ENCODE measurements around the gene DAB2IP. TPM values are rescaled to one million over a fixed set of nuclear protein-coding genes. Genes with fewer than 3 reads are reported as not detected.

The DAB2IP gene
- total and polyA plus RNA-seq, 2 donors (not counting 1 experiment from before 2014, with no cell fraction given) = 14.6 to 16.5 TPM

- H3K4me2 ChIP-seq (ENCODE audit: extremely low read depth, insufficient read depth, low read length) = no peak overlapping the region
- no peak for DNase-seq (ENCODE audit: low read depth in 2 of 2)
- TF ChIP-seq EZH2 (IDR thresholded peaks at IDR 0.05; ENCODE audit: low read length, missing control alignments) = no peak
- TF ChIP-seq CTCF (conservative IDR thresholded peaks at IDR 0.05 in 1 of 2, IDR thresholded peaks at IDR 0.05 in 1 of 2; ENCODE audit: low read depth in 1 of 2, low read length in 2 of 2) = no peak
- no peak overlapping the region for H3K27ac ChIP-seq (ENCODE audit: insufficient read depth, low read length)
- H3K9me3 ChIP-seq (ENCODE audit: control insufficient read depth, insufficient read depth, low read depth, low read length) = no peaks in the 10 kb centered on the region
- H2AFZ ChIP-seq (ENCODE audit: low read length) = no peak overlapping the region
- H3K27me3 ChIP-seq (ENCODE audit: control insufficient read depth, insufficient read depth, low read length) = no peaks in the 10 kb centered on the region
- H3K36me3 ChIP-seq (ENCODE audit: control insufficient read depth, insufficient read depth, low read length) = no peaks in the 10 kb centered on the region
- no peaks in the 10 kb centered on the region for H3K79me2 ChIP-seq (ENCODE audit: control insufficient read depth, insufficient read depth, low read length)
- H3K4me1 ChIP-seq (ENCODE audit: control insufficient read depth, extremely low read depth, insufficient read depth, low read length) = peaks cover 14% of the 10 kb centered on the region
- H4K20me1 ChIP-seq (ENCODE audit: control insufficient read depth, extremely low read depth, insufficient read depth, low read length) = no peaks in the 10 kb centered on the region
- no peak overlapping the region for H3K9ac ChIP-seq (ENCODE audit: insufficient read depth, low read length)
- H3K4me3 ChIP-seq (replicated peaks in 1 of 4; ENCODE audit: control extremely low read depth in 1 of 4, insufficient read depth in 1 of 4, low read depth in 3 of 4, low read length in 4 of 4) = no peak overlapping the region
Observed at GRCh38 chr9:121731090-121731489, 79.7 kb downstream of the DAB2IP start.

- no peaks in the 10 kb centered on the region for H4K20me1 ChIP-seq (ENCODE audit: control insufficient read depth, extremely low read depth, insufficient read depth, low read length)
- H3K9me3 ChIP-seq (ENCODE audit: control insufficient read depth, insufficient read depth, low read depth, low read length) = no peaks in the 10 kb centered on the region
- DNase-seq (ENCODE audit: low read depth in 2 of 2) = no peak
- H3K27ac ChIP-seq (ENCODE audit: insufficient read depth, low read length) = no peak overlapping the region
- no peaks in the 10 kb centered on the region for H3K36me3 ChIP-seq (ENCODE audit: control insufficient read depth, insufficient read depth, low read length)
- H3K4me2 ChIP-seq (ENCODE audit: extremely low read depth, insufficient read depth, low read length) = no peak overlapping the region
- no peaks in the 10 kb centered on the region for H3K27me3 ChIP-seq (ENCODE audit: control insufficient read depth, insufficient read depth, low read length)
- TF ChIP-seq EZH2 (IDR thresholded peaks at IDR 0.05; ENCODE audit: low read length, missing control alignments) (no peak), CTCF (conservative IDR thresholded peaks at IDR 0.05 in 1 of 2, IDR thresholded peaks at IDR 0.05 in 1 of 2; ENCODE audit: low read depth in 1 of 2, low read length in 2 of 2) (no peak)
- no peaks in the 10 kb centered on the region for H3K79me2 ChIP-seq (ENCODE audit: control insufficient read depth, insufficient read depth, low read length)
- H2AFZ ChIP-seq (ENCODE audit: low read length) = no peak overlapping the region
- peaks cover 19% of the 10 kb centered on the region for H3K4me1 ChIP-seq (ENCODE audit: control insufficient read depth, extremely low read depth, insufficient read depth, low read length)
- H3K9ac ChIP-seq (ENCODE audit: insufficient read depth, low read length) = no peak overlapping the region
- no peak overlapping the region for H3K4me3 ChIP-seq (replicated peaks in 1 of 4; ENCODE audit: control extremely low read depth in 1 of 4, insufficient read depth in 1 of 4, low read depth in 3 of 4, low read length in 4 of 4)
Observed at GRCh38 chr9:121731919-121732318, 80.5 kb downstream of the DAB2IP start.

- H3K4me2 ChIP-seq (ENCODE audit: extremely low read depth, insufficient read depth, low read length) = no peak overlapping the region
- no peak overlapping the region for H3K27ac ChIP-seq (ENCODE audit: insufficient read depth, low read length)
- H4K20me1 ChIP-seq (ENCODE audit: control insufficient read depth, extremely low read depth, insufficient read depth, low read length) = no peaks in the 10 kb centered on the region
- H2AFZ ChIP-seq (ENCODE audit: low read length) = no peak overlapping the region
- no peaks in the 10 kb centered on the region for H3K27me3 ChIP-seq (ENCODE audit: control insufficient read depth, insufficient read depth, low read length)
- H3K36me3 ChIP-seq (ENCODE audit: control insufficient read depth, insufficient read depth, low read length) = no peaks in the 10 kb centered on the region
- peaks cover 19% of the 10 kb centered on the region for H3K4me1 ChIP-seq (ENCODE audit: control insufficient read depth, extremely low read depth, insufficient read depth, low read length)
- H3K79me2 ChIP-seq (ENCODE audit: control insufficient read depth, insufficient read depth, low read length) = no peaks in the 10 kb centered on the region
- TF ChIP-seq EZH2 (IDR thresholded peaks at IDR 0.05; ENCODE audit: low read length, missing control alignments) (no peak), CTCF (conservative IDR thresholded peaks at IDR 0.05 in 1 of 2, IDR thresholded peaks at IDR 0.05 in 1 of 2; ENCODE audit: low read depth in 1 of 2, low read length in 2 of 2) (no peak)
- no peaks in the 10 kb centered on the region for H3K9me3 ChIP-seq (ENCODE audit: control insufficient read depth, insufficient read depth, low read depth, low read length)
- H3K9ac ChIP-seq (ENCODE audit: insufficient read depth, low read length) = no peak overlapping the region
- DNase-seq (ENCODE audit: low read depth in 2 of 2) = no peak
- no peak overlapping the region for H3K4me3 ChIP-seq (replicated peaks in 1 of 4; ENCODE audit: control extremely low read depth in 1 of 4, insufficient read depth in 1 of 4, low read depth in 3 of 4, low read length in 4 of 4)
Observed at GRCh38 chr9:121732389-121732788, 81.0 kb downstream of the DAB2IP start.
